ENCODE measurements around the gene THAP9. TPM values are rescaled to one million over a fixed set of nuclear protein-coding genes. Genes with fewer than 3 reads are reported as not detected.
A peak's percentile ranks its signal among the peaks of the same experiment; 100 is the strongest.

The THAP9 gene
- total RNA-seq, 6 experiments from 2014 or later: 0.92 to 3.8 (median 3.0) TPM

DNA sequence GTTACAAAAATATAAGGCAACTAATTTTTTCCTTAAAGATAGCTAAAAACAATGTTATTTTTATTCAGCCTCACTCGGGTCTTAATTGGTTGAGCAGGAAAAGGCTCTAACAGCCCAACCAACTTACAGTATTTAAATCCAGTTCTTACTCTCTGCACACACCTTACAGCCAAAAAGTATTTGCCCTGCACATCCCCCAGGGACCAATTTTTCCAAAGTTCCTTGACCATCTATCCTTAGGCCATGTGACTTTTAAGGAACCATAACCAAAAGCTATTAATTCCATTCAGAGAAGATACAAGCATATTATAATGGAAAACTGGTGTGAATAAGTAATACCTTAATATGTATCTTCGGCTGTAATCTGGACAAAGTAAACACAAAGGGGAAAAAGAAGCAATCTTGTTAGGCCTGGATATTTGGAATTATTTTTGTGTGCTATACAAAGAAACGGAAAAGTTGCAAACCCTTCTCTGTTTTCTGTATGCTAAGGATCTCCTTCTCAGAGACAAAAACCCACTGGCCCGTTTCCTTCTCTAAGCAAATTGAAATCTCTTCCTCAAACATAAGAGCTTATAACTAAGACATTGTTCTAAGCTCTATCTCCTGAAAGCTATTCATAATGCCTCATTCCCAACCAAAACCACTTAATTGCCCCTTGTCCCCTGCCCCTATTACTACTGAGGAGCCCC is 1.0 kb upstream of the THAP9 start:
- Histone ChIP-seq H3K4me3 (peak overlapping the region; percentile 58 to 73 (median 71)), H3K27ac (peak overlapping the region; percentile 97), H3K4me1 (peaks cover 0 to 16% (median 6%) of the 10 kb centered on the region in 4 donors), H3K9me3 (no peaks in the 10 kb centered on the region), H3K36me3 (peaks cover 0 to 8% (median 0%) of the 10 kb centered on the region in 4 donors), H3K27me3 (no peaks in the 10 kb centered on the region)
- DNase-seq (no peak), ATAC-seq (no peak)
- intact Hi-C loops (cut with DNase I): loop anchor here in 1 of 2 donors (10.0 kb wide), 1 partner anchor 105 kb away; no protein-coding TSS in a partner anchor
- no peak for TF ChIP-seq POLR2A (IDR thresholded peaks at IDR 0.05)
- TF ChIP-seq, protein P1, sequence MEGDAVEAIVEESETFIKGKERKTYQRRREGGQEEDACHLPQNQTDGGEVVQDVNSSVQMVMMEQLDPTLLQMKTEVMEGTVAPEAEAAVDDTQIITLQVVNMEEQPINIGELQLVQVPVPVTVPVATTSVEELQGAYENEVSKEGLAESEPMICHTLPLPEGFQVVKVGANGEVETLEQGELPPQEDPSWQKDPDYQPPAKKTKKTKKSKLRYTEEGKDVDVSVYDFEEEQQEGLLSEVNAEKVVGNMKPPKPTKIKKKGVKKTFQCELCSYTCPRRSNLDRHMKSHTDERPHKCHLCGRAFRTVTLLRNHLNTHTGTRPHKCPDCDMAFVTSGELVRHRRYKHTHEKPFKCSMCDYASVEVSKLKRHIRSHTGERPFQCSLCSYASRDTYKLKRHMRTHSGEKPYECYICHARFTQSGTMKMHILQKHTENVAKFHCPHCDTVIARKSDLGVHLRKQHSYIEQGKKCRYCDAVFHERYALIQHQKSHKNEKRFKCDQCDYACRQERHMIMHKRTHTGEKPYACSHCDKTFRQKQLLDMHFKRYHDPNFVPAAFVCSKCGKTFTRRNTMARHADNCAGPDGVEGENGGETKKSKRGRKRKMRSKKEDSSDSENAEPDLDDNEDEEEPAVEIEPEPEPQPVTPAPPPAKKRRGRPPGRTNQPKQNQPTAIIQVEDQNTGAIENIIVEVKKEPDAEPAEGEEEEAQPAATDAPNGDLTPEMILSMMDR (IDR thresholded peaks at IDR 0.05): no peak
- WGBS (ENCODE audit: insufficient coverage, low coverage, low lambda C conversion rate, missing lambda C conversion rate): 2% methylated on average over 4 of the region's 4 CpGs

DNA sequence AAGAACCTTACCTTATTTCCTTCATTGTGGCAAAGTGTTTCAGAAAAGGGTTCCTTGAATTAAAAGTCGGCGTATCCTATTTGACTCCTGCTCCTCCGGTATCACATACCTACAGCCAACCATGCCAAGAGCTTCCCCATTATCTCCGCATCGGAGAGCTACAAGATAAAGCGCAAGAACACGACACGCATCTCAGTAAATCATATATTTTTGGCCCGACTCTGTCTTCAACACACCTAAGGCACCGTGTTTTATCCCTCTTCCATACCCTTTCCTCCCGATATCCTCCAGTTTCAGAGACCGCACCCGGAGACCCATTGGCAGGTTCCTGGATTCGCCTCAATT is 497 bp upstream of the THAP9 start:
- ATAC-seq (peak in 2 of 4 donors; percentile 5 to 6), DNase-seq (no peak)
- Histone ChIP-seq H3K4me3 (peak overlapping the region; percentile 58 to 73 (median 71)), H3K27me3 (no peaks in the 10 kb centered on the region), H3K4me1 (peaks cover 0 to 16% (median 6%) of the 10 kb centered on the region in 4 donors), H3K27ac (peak overlapping the region; percentile 97), H3K36me3 (peaks cover 0 to 7% (median 0%) of the 10 kb centered on the region in 4 donors), H3K9me3 (no peaks in the 10 kb centered on the region)
- WGBS (ENCODE audit: insufficient coverage, low coverage, low lambda C conversion rate, missing lambda C conversion rate): under 1% methylated on average over 14 of the region's 14 CpGs
- TF ChIP-seq, protein P1 (IDR thresholded peaks at IDR 0.05): no peak
- no peak for TF ChIP-seq POLR2A (IDR thresholded peaks at IDR 0.05)
- intact Hi-C loops (cut with DNase I): loop anchor here in 1 of 2 donors (10.0 kb wide), 1 partner anchor 105 kb away; no protein-coding TSS in a partner anchor

DNA sequence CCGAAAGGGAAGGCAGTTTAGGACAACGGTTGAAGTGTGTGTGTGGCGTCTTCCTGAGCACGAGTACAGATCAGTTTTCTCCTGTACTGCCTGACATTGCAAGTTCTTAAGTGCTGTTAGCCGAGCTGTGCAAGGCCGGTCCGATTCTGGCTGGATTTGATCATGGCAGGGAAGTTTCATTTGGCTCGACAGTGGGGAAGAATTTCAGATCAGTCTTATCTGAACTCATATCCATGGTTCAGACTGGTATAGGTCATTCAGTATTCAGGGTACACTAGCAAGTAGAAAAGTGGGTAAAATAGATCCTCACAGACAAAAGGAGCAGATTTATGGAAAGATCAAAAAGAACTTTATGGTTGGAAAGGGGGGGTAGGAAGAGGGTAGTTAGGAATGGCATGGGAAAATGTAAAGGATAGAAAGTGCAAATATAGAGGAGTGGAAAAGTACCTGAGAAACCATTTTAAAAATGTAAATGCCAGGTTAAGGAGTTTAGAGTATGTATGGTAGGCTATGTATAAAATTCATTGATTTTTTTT is 716 bp downstream of the THAP9 start:
- peak in 1 of 4 donors; percentile 9 for ATAC-seq

DNA sequence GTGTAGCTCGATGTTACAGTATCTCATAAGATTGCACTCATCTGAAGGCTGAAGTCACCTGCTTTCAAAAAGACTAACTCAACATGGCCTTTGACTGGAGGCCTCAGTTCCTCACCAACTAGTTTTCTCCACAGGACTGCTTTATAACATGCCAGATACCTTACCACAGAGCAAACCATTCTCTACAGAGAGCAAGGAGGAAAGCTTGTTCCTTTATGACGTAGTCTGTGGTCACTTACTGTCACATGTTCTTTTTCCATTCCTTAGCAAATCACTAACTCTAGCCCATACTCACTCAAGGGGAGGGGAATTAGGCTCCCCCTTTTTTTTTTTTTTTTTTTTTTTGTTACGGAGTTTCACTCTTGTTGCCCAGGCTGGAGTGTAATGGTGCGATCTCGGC is 3.2 kb downstream of the THAP9 start:
- H3K4me3 ChIP-seq: no peak overlapping the region
- no peak for TF ChIP-seq POLR2A (IDR thresholded peaks at IDR 0.05)
- TF ChIP-seq, protein P1 (IDR thresholded peaks at IDR 0.05): no peak
- H3K4me1 ChIP-seq: peaks cover 0 to 9% (median 0%) of the 10 kb centered on the region in 4 donors
- no peak for DNase-seq
- peaks cover 0 to 14% (median 4%) of the 10 kb centered on the region in 4 donors for H3K36me3 ChIP-seq
- no peak overlapping the region for H3K27ac ChIP-seq
- H3K27me3 ChIP-seq: no peaks in the 10 kb centered on the region
- H3K9me3 ChIP-seq: no peaks in the 10 kb centered on the region
- ATAC-seq: no peak
- intact Hi-C loops (cut with DNase I): loop anchor here in 1 of 2 donors (10.0 kb wide), 1 partner anchor 101 kb away; no protein-coding TSS in a partner anchor
- 90% methylated on average over 4 of the region's 5 CpGs for WGBS (ENCODE audit: insufficient coverage, low coverage, low lambda C conversion rate, missing lambda C conversion rate)

More for the DNA sequence above, 716 bp downstream of the THAP9 start:
- DNase-seq: no peak
- Histone ChIP-seq H3K27me3 (no peaks in the 10 kb centered on the region), H3K9me3 (no peaks in the 10 kb centered on the region), H3K36me3 (peaks cover 0 to 12% (median 0%) of the 10 kb centered on the region in 4 donors), H3K27ac (peak overlapping the region; percentile 97), H3K4me3 (peak overlapping the region; percentile 58 to 73 (median 71)), H3K4me1 (peaks cover 0 to 16% (median 6%) of the 10 kb centered on the region in 4 donors)
- 0% methylated on average over 8 of the region's 8 CpGs for whole genome bisulfite sequencing (ENCODE audit: insufficient coverage, low coverage, low lambda C conversion rate, missing lambda C conversion rate)
- intact Hi-C loops (cut with DNase I): loop anchor here in 1 of 2 donors (10.0 kb wide), 1 partner anchor 104 kb away; no protein-coding TSS in a partner anchor
- TF ChIP-seq, protein P1 (IDR thresholded peaks at IDR 0.05): no peak
- no peak for TF ChIP-seq POLR2A (IDR thresholded peaks at IDR 0.05)
